Fibroblast of peridontal ligament (primary cell): ENCODE data around the gene THY1.
"Not testable (repeated sequence)": the region's sequence is repeated elsewhere in the genome, so short reads cannot be mapped to it uniquely, and the experiment has no call there.

ENCODE experiments used
- DNase-seq: peaks from one replicate; pipeline ENCODE4 v3.0.0-alpha.2; 2010; ENCODE audit errors: extremely low read depth

THY1 gene

DNA sequence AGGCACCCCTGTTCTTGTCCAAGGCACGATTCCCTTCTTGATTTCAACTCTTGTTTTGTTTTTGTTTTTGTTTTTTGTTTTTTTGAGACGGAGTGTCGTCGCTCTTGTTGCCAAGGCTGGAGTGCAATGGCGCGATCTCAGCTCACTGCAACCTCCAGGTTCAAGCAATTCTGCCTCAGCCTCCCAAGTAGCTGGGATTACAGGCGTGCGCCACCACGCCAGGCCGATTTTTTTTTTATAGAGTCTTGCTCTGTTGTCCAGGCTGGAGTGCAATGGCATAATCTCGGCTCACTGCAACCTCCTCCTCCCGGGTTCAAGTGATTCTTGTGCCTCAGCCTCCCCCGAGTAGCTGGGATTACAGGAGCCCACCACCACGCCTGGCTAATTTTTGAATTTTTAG lies 40.5 kb downstream of the THY1 start:
- DNase-seq: not testable (repeated sequence)

DNA sequence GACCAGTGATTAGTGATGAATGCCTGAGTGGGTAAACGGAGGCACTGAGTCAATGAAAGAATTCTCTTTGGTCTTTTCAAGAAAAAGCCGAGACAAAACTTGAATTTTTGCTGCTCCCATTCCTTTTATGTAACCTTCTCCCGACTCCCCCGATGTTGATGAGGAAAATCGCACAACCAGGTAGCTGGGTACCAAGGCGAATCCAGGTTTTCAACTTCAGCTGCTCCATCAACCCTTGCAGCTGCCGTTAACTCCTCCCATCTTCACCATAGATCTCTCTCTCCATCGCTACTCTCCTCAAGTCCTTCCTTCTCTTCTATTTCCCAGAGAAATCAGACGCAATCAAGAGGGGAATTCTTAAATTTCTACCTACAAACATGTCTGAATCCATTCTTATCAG lies 40.9 kb downstream of the THY1 start:
- no peak for DNase-seq

- peak; percentile 95 for DNase-seq
These were observed 41.6 kb downstream of the THY1 start, which contains the start of gene USP2 for GRCh38 chr11:119381181-119381988. Gene USP2, minus strand, starts transcription at chr11:119381690. Its CDS starts 8,210 bp downstream, at chr11:119373480.

DNA sequence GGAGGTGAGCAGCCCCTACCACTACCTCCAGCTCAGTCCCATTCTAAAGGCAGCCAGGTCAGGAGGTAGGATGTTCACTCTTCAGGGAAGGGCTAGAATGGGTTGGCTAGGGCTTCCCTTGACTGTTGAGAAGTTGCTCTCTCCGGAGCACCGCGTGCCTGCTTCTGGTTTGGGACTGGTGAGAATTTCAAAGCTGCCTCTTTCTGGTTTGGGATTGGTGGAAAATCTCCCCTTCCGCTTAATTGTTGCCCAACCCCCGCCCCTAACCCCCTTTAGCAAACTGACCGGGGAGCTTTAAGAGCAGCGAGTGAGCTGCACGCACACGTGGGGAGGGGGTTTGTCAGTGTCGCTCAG lies 42.2 kb downstream of the THY1 start:
- no peak for DNase-seq

DNA sequence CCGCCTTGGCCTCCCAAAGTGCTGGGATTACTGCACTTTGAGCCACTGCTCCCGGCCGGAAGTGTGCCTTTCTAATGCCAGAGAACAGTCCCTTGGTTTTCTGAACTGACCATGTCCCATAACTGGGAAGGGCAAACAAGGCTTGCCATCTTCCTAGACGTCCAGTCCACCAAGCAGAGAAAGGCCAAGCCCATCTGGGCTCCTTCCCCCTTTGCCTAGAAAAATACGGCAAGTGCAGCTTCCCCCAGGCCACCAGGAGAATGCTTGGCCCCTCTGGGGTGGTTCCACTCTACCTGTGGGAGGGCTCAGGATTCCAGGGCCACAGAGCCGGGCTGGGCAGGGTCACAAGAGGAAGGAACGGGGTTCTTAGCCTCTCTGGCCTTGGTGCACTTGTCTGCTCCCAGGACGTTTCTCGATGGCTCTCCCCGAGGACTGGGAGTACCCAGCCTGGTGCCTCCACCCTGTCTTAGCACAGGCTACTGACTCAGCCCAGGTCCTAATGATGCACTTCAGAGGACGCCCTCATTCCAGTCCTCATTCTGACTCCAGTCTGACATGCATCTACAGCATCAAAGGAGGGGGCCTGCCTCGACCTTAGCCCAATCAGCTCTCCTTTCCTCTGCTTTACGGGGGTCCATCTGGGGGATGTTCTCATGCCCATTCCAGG lies 42.7 kb downstream of the THY1 start:
- DNase-seq: no peak

DNA sequence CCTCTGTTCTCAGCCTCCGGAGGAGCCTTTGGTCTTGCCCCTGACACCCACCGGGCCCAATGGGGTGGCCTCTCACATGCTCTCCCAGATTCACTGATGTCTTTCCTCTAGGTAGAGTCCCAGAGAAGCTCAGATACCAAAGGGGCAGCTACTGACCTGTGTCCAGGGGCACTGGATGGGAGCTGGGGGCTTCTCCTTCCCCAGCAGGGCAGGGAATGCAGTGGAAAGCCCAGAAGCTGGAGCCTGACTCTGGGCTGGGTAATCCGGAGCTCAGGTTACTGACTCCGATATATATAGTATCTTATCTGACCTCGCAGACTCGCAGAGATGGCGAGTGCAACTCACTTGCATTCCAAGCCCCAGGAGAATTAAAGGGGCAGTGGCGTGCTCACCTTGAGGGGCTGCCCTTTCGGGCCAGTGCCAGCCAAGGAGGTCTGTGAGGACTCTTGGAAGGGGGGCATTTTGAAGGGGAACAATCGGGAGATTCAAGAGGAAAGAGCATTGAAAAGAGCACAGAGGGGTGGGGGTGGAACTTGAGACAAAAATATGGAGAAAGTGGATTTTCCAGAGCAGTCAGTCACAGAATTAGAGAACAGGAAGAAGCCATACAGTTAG lies 44.0 kb downstream of the THY1 start:
- DNase-seq: no peak

DNA sequence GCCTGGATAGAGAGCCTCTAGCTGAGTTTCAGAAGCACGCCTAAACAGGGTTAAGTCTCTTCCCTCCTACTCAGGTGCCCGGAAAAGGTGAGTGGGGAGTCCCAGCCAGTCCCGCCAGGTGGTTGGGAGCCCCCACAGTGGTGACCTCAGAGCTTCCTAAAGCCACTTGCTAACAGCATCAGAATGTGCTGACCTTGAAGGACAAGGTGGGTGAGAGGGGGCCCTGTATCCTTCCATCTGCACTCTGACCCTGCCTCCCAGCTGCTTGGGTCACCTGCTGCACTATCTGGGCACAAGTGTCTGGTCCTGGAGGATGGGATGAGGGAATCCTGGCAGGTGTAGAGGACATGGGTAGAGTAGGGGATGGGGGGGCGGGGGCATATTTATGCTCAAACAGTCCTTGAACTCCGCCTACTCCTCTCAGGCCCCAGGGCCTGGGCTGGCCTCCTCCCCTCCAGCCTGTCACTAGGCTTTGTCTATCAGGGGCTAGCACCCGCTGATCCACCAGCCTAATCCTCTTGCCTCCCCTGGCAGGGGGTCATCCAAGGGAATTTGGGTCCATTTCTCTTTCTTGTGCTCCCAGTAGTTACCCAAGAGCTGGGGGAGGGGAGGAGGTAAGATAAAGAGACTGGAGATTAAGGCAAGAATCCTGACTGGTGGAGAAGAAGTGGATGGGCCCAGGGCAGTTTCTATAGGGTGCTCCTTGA lies 44.9 kb downstream of the THY1 start:
- no peak for DNase-seq

GRCh38 chr11:119377112-119377901 lies 45.7 kb downstream of the THY1 start:
- no peak for DNase-seq

DNA sequence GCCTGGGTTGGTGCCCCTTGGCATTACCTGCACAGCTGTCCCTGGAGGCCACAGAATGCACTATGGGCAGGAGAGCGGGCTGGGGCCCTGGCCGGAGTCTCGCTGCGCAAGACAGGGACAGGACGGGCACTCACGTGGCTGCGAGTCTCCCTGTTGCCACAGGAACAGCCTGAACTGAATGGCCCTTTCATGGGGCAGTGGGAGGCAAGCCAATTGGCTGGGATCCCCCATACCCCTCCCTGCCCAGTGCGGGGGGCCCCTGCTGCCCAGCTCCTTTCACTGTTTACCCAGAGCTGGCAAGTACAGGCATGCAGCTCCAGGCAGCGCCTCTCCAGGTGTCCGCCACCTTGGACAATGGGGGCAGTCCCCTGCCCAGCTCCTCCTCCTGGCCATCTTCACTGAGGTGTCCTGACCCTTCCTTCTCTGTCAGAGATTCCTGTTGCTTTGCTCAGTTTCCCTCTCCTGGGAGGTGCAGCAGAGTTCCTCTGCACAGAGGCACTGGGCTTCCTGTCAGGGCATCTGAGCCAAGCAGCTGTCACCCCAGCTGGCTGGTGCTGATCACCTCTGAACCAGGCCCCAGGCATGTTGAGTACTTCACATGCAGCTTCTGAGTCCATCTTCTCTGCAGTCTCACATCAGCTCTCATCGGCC lies 46.6 kb downstream of the THY1 start:
- no peak for DNase-seq

DNA sequence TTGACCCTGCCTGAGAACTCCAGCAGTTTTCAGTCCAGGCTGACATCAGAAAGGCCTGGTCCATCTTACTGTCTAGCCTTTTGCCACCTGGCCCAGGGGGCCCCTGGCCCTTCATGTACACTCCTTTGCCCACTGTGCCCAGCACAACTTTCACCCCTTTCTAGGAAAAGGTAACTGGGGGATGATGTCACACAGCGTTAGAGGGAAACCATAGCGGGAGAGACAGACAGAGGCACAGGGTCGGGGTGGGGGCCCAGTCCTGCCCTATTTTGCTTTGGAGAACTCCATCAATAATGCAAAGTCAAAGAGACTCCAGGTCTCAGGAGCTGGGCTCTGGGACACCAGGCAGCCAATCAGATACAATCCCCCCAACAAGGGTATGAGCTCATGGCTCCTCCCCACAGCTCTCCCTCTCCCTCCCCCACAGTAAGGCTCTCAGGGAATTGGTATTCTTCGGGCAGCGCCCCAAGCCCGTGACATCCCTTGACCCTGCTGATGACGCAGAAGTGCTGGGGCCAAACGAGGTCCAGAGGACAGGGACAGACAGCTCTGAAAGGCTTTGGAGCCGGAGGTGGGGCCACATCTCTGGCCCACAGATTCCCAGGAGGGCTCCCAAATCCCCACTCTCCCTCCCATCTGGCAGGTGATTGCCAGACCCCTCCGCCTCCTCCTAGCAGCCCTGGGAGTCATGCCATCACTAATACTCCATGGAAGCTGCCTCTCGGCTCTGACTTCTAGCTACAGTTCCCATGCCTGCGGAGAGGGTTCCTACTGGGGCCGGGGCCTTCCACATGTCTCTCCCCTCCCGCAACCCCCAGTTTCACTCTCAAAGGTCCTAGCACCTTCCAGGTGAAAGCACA lies 47.4 kb downstream of the THY1 start:
- DNase-seq: peak; percentile 77

GRCh38 chr11:119374632-119375336 lies 48.2 kb downstream of the THY1 start:
- no peak for DNase-seq

DNA sequence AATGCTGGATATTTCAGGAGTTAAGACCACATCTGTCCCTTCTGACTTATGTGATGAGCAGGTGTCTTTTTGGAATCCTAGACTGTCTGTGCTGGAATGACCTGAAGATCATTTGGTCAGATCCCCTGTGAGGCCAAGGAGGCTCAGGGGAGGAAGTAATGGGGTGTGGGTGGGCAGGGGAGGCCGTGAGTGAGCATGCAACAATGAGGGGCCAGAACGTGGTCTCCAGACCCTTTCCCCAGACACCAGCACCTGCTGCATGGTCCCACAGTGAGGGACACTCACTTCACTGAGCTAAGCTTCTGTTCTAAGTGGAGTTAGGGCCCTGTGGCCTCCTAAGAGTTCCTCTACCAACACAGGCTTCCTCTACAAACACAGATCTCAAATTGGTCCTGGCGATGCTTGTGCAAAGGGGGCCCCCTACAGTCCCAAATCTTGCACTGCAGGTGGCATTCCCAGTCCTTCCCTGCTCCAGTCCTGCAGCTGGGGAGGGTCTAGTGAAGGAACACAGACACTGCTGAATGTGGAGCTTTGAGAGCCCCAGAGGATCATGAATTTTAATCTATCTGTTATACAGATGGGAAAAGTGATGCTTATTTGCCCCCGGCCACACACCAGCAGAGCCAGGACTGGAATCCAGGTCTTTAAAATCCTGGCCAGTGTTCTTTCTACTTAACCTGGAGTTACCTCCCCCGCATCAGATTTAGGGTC lies 48.9 kb downstream of the THY1 start:
- DNase-seq: peak; percentile 83

GRCh38 chr11:119373059-119373920 lies 49.7 kb downstream of the THY1 start:
- no peak for DNase-seq

DNA sequence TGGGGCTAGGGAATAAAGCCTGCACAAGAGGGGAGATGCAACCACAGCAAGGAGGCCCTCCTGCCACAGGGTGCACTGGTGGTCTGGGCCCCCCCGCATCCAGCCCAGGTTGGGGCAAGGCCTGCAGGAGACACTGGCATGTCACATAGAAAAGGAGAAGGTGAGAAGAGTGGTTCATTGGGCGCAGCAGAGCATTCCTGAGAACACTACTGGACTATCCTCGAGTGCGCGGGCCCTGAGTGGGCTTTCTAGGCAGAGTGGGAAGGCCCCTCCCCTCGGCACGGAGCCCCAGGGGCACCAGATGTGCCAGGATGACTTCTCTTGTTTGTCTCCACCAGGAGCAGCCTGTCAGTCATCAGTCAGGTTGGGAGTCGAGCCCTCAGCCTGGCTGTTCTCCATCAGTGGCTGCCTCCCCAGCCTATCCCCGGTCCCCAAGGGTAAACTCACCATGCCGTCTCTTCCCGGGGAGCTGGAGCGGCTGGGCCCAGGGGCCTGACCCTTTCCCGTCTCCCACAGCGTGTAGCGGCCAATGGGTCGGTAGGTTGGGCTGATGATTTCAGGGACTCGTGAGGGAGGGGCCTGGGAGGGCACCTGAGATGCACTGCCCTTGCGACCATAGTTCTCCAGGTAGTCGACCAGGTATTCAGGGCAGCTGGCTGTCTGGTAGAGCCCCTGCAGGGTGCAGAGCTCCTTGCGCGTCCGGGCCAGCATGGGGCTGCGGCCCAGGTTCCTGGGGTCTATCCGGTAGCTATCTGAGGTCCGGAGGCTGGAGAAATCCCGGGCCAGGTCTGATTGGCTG lies 50.5 kb downstream of the THY1 start:
- no peak for DNase-seq

DNA sequence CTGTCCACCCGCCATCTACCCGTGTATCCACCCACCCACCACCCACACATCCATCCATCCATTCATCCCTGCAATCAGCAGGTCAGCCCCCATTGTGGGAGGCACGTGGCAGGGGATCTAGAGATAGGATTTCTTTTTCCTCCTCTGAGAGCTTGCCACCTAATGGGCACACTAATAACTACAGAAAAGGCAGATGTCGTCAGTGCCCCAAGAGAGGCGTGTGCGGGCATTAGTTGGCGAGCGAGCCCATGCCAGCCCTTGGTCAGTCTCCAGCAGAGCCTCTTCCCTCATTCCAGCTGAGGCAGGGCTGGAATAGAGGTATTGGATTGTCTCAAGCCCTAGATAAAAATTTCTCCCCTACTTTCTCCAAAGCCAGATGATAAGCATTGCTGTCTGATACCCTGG lies 51.2 kb downstream of the THY1 start:
- DNase-seq: no peak

DNA sequence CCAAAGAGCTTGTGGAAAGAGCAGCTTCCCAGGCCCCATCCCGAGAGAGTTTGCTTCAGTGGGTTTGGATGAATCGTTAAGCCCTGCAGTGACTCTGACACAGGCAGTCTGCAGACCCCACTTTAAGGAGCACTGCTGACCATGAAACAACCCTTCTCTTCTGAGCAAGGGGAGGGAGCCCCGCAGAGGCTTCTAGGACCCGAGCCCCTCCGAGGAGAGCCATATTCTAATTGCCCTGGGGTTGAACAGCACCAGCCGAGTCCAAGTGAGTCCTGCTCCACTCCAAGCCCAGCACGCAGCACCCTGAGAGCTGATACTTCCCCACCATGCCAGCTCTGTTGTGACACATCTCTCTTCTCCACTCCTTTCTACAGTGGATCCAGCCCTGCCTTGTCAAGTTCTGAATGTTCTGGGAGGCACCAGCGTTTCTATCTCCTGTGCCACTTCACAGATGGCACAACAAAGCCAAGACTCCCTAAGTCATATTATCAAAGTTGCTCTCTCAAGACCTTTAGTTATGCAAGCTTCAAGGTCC lies 51.8 kb downstream of the THY1 start:
- DNase-seq: no peak
